Nephron progenitor cell (in vitro differentiated cells): ENCODE data around the gene SFXN4.
"Not testable (repeated sequence)": the region's sequence is repeated elsewhere in the genome, so short reads cannot be mapped to it uniquely, and the experiment has no call there.

Experiments used
- DNase-seq: peaks from one replicate; pipeline ENCODE4 v3.0.0; 2021
- H3K27ac Mint-ChIP-seq: 2 replicates; pipeline ENCODE4 v1.8.0; 2021; ENCODE audit warnings: mild to moderate bottlenecking, moderate library complexity, mixed read lengths
- H3K27me3 Mint-ChIP-seq: 2 replicates; pipeline ENCODE4 v1.8.0; 2021; ENCODE audit warnings: mild to moderate bottlenecking, low read depth, mixed read lengths; ENCODE audit not compliant: poor library complexity
- H3K36me3 Mint-ChIP-seq: 2 replicates; pipeline ENCODE4 v1.8.0; 2021; ENCODE audit warnings: low read depth, mixed read lengths
- H3K4me1 Mint-ChIP-seq: 2 replicates; pipeline ENCODE4 v1.8.0; 2021; ENCODE audit warnings: mixed read lengths
- H3K4me3 Mint-ChIP-seq: 2 replicates; pipeline ENCODE4 v1.8.0; 2021; ENCODE audit warnings: mild to moderate bottlenecking, moderate library complexity, mixed read lengths
- H3K9me3 Mint-ChIP-seq: 2 replicates; pipeline ENCODE4 v1.8.0; 2021; ENCODE audit warnings: mild to moderate bottlenecking, moderate library complexity, mixed read lengths
- CTCF ChIP-seq: fragments of 200-600 bp; sonication (generic); IDR thresholded peaks from 2 replicates; pipeline ENCODE4 v1.5.0; 2021; ENCODE audit warnings: antibody characterized with exemption

The SFXN4 gene

GRCh38 chr10:119116326-119116951 lies 49.1 kb downstream of the SFXN4 start:
- peaks cover under 1% of the 10 kb centered on the region for H3K27me3 Mint-ChIP-seq
- no peak for TF ChIP-seq CTCF
- H3K27ac Mint-ChIP-seq: no peak overlapping the region
- peaks cover 78% of the 10 kb centered on the region for H3K36me3 Mint-ChIP-seq
- no peak overlapping the region for H3K4me3 Mint-ChIP-seq
- no peaks in the 10 kb centered on the region for H3K4me1 Mint-ChIP-seq
- DNase-seq: no peak
- H3K9me3 Mint-ChIP-seq: no peaks in the 10 kb centered on the region

GRCh38 chr10:119115926-119116325 lies 49.6 kb downstream of the SFXN4 start:
- TF ChIP-seq CTCF: no peak
- Mint-ChIP-seq H3K4me3 (no peak overlapping the region), H3K36me3 (peaks cover 77% of the 10 kb centered on the region), H3K27me3 (no peaks in the 10 kb centered on the region), H3K27ac (no peak overlapping the region), H3K9me3 (no peaks in the 10 kb centered on the region), H3K4me1 (no peaks in the 10 kb centered on the region)
- DNase-seq: no peak

- Mint-ChIP-seq H3K4me3 (no peak overlapping the region), H3K36me3 (peaks cover 70% of the 10 kb centered on the region), H3K9me3 (no peaks in the 10 kb centered on the region), H3K27me3 (no peaks in the 10 kb centered on the region), H3K4me1 (no peaks in the 10 kb centered on the region), H3K27ac (peak overlapping the region; percentile 93)
- DNase-seq: no peak
- no peak for TF ChIP-seq CTCF
These were observed 51.5 kb downstream of the SFXN4 start for GRCh38 chr10:119113751-119114732.

- Mint-ChIP-seq H3K4me3 (no peak overlapping the region), H3K27me3 (no peaks in the 10 kb centered on the region), H3K36me3 (peaks cover 74% of the 10 kb centered on the region), H3K27ac (no peak overlapping the region), H3K9me3 (no peaks in the 10 kb centered on the region), H3K4me1 (no peaks in the 10 kb centered on the region)
- no peak for TF ChIP-seq CTCF
- no peak for DNase-seq
These were observed 53.5 kb downstream of the SFXN4 start for GRCh38 chr10:119112056-119112455.

GRCh38 chr10:119107771-119108170 lies 57.7 kb downstream of the SFXN4 start:
- peaks cover 20% of the 10 kb centered on the region for H3K4me1 Mint-ChIP-seq
- H3K4me3 Mint-ChIP-seq, H3K9me3 Mint-ChIP-seq, H3K27me3 Mint-ChIP-seq, DNase-seq, H3K27ac Mint-ChIP-seq: not testable (repeated sequence)
- peaks cover 41% of the 10 kb centered on the region for H3K36me3 Mint-ChIP-seq

GRCh38 chr10:119107106-119107505 lies 58.4 kb downstream of the SFXN4 start:
- Mint-ChIP-seq H3K4me1 (peaks cover 20% of the 10 kb centered on the region), H3K36me3 (peaks cover 39% of the 10 kb centered on the region)
- not testable (repeated sequence) for H3K27ac Mint-ChIP-seq, DNase-seq, H3K27me3 Mint-ChIP-seq, H3K9me3 Mint-ChIP-seq, H3K4me3 Mint-ChIP-seq

- not testable (repeated sequence) for H3K27me3 Mint-ChIP-seq, DNase-seq, H3K27ac Mint-ChIP-seq, H3K9me3 Mint-ChIP-seq
- H3K4me1 Mint-ChIP-seq: peaks cover 29% of the 10 kb centered on the region
- H3K4me3 Mint-ChIP-seq: peak overlapping the region; percentile 88
- peaks cover 28% of the 10 kb centered on the region for H3K36me3 Mint-ChIP-seq
These were observed 59.6 kb downstream of the SFXN4 start for GRCh38 chr10:119105899-119106298.
